ENCODE results near the gene SEMA4B.

DNA sequence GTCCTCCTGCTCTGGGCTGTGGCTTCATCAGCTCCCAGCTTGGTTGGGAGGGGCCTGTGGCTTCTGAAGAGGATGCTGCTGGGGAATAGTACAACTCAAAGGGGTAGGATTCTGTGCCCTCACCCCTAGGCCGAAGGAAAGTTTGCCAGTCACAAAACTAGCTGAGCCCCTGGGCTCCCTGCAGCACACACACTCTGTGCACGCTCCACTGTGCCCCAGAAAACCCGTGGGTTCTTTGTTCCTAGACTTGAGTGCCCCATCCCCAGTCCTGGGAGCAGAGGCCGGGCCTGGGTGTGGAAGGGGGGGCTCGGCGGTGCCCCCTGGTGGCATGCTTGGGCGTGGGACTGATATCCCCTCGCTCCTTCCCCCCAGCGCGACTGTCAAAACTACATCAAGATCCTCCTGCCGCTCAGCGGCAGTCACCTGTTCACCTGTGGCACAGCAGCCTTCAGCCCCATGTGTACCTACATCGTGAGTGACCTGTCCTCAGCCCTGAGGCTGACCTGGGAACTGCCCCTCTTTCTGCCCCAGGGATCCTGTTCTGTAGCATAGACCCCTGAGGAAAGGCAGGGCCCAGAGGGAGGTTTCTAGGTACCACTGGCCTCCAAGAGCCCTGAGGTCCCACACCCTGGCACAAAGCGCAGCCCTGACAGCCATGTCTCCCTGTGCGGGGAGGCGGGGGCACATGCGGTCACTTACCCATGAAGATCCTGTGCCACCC is 18.5 kb downstream of the SEMA4B start:
- TF ChIP-seq EGR1 (IDR thresholded peaks at IDR 0.05), result no peak
- TF ChIP-seq EP300 (IDR thresholded peaks at IDR 0.05; ENCODE audit: borderline replicate concordance), result no peak
- no peak for TF ChIP-seq CREB1 (IDR thresholded peaks at IDR 0.05; ENCODE audit: low read depth)
- TF ChIP-seq, protein P1, sequence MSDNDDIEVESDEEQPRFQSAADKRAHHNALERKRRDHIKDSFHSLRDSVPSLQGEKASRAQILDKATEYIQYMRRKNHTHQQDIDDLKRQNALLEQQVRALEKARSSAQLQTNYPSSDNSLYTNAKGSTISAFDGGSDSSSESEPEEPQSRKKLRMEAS (IDR thresholded peaks at IDR 0.05), result no peak
- no peak for TF ChIP-seq USF1 (IDR thresholded peaks at IDR 0.05)
